T-helper 1 cell treated with Interleukin-12 subunit alpha and Interleukin-12 subunit beta and Interleukin-4 antibody, amounts not matched to agents 30 ng/mL and 1 ng/mL, for 36 hours (primary cell): ENCODE measurements around the gene SH3YL1. TPM values are rescaled to one million over a fixed set of nuclear protein-coding genes. Genes with fewer than 3 reads are reported as not detected.

Experiments used
- intact Hi-C: fragments of 100-400 bp; cut with micrococcal nuclease; formaldehyde crosslinking; loops from one replicate; pipeline ENCODE4 v1.15.1; 2024
- total RNA-seq: library from RNA; stranded (reverse); gene quantifications from 2 replicates; pipeline ENCODE4 v1.2.3, GENCODE V29; 2022

Gene SH3YL1
- total RNA-seq, 1 donor from 2014 or later = 12.9 TPM

GRCh38 chr2:282371-283263 is 18.8 kb upstream of the SH3YL1 start:
- intact Hi-C loops = no loop called here

- intact Hi-C loops = no loop called here
Measured at GRCh38 chr2:281381-281780, 17.5 kb upstream of the SH3YL1 start.

- intact Hi-C loops = no loop called here
Measured at GRCh38 chr2:280650-281110, 16.8 kb upstream of the SH3YL1 start.

DNA sequence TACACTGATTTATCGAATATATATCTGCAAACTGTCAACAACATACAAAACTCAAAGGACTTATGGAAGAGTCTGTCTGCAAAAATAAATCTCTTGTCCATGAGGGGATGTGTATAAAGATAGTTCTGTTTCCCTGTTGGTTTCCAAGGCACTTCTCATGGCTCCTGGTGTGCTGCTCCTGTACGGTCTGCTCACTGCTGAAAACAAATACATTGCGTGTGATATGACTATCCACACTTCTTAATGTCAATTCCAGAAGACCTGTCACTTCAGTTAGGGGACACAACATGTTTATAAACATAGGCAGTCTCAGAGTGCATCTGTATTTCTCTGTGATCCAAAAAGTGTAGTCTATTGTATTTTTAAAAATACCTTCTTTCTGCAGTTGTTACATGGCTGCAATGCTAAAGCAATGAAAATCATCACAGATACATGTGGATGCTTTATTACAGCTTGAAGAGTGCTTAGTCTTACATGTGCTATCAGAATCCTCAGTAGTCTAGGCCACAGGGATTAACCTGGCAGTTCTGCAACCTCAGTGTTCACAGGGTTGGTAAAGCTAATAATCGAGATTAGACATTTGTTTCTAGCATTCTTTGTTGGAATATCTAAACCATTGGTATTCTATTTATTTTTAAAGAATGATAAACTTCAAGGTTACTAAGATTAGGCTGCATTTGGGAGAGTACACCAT is 16.3 kb upstream of the SH3YL1 start:
- intact Hi-C loops = no loop called here

GRCh38 chr2:279366-279765 is 15.5 kb upstream of the SH3YL1 start:
- intact Hi-C loops = no loop called here

- intact Hi-C loops = no loop called here
Measured at GRCh38 chr2:278927-279320, 15.1 kb upstream of the SH3YL1 start.

DNA sequence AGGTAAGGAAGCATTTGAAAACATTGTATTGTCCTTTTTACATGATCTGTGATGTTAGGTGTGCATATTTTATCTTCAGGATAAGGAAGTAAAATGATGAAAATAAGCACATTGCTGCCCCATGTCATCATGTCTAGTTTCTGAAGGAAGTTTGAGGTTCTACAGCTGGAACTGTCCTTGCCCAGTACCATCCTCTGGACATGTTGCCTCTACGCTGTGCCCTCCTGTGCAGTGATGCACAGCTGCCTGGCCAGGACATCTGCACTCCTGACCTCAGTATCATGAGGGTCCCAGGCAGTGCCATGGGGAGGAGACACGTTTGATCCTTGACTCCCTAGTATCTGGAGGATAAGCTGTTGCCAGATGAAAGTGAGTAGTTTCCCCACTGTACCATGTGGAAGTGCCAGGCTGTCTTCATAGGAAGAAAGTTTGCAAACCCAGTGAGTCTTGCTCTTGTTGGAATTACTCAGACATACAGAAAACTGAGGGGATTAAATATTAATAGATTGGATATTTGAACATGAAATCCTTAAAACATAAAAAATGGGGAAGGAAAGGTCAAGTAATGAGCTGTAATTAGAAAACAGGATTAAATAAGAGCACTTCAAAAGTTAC is 14.6 kb upstream of the SH3YL1 start:
- intact Hi-C loops = no loop called here

- intact Hi-C loops = no loop called here
Measured at GRCh38 chr2:275466-275865, 11.6 kb upstream of the SH3YL1 start.

GRCh38 chr2:274503-274902 is 10.7 kb upstream of the SH3YL1 start:
- intact Hi-C loops = no loop called here

- intact Hi-C loops = no loop called here
Measured at GRCh38 chr2:273333-273732, 9.5 kb upstream of the SH3YL1 start.

- intact Hi-C loops = no loop called here
Measured at GRCh38 chr2:271917-272316, 8.1 kb upstream of the SH3YL1 start.

- intact Hi-C loops = no loop called here
Measured at GRCh38 chr2:270861-271260, 7.0 kb upstream of the SH3YL1 start.

DNA sequence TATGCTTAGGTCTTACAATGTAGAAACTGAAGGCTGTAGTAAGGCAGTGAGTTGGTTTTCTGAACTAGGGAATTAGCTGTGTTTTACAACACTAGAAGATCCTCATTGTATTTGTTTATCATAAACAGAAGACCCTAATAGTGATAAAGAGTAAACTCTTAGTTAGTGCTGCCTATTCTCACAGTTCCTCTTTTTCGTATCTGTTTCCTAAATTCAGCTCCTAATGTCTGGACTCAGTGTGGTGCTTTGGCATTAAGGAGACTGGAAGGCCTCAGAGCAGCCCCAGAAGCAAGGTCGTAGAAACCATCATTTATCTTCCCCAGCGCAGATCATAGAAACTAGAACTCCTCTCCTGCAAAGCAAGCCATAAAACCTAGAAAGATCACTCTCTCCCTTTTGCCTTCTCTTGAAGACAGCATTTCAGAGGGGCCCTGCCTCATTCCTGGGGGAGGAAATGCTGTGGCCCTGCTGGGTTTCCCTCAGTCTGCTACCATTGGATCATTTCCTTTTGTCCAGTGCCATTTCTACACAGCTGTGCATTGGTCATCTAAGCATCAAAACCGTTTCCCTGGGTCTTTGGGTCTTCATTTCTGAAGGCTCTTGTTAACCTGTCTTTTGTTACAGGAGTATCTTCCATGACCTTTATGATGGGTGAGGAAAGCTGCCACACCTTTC is 5.7 kb upstream of the SH3YL1 start:
- intact Hi-C loops = no loop called here

DNA sequence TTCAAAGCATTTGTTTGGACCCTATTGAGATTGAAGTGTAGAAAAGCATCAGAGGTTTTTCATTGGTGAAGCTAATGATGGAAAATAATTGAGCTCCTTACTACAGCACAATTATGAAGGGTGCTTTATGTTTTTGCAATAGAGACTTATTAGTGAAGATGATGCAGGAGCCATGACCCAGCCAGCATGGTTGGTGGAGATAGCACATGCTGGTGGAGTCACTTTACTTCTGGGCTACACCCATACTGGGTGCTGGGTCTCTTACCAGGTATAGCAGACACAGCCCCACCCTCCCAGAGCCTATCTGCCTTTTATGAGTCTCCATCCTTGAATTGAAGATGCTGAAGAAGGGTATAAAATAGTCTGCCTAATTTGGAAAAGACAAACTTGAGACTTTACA is 4.5 kb upstream of the SH3YL1 start:
- intact Hi-C loops = no loop called here

- intact Hi-C loops = loop anchor here (1.0 to 2.0 kb wide), 7 partner anchors 18 to 413 kb away; partner anchors contain the start of gene TMEM18
Measured at GRCh38 chr2:264493-265468, 949 bp upstream of the SH3YL1 start, which contains the start of gene ACP1. ACP1 (plus strand) TSS chr2:264947; CDS start chr2:264965, 18 bp downstream.

- intact Hi-C loops = no loop called here
Measured at GRCh38 chr2:263022-263738, 652 bp downstream of the SH3YL1 start.

- intact Hi-C loops = no loop called here
Measured at GRCh38 chr2:262117-262516, 1.7 kb downstream of the SH3YL1 start.

DNA sequence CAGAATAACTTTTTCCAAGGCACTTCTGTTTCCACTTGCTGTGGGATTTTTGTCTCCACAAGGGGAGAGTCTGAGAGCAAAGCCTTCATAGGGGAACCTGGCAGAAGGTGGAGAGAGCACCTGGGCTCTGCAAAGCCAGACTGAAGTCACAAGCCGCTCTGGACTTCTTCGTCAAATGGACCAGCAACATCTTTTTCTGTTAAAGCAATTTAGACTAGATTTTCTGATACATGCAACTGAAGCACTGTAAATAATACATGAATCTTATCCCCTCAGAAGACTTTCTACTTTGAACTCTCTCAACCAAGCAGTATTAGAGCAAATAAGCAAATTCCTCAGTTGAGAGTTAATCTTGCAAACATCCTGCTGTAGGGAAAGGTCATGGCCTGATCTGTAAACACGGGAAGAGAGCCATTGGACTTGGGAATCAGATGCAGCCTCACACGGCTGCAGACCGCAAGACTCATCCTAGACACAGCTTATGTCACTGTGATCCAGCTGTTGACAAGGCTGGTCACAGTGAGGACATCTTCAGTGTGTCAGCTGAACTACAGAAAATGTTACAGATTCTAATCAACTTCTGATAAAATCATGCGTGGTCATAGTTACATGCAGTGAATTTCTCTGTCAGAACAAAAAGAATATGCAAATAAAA is 3.2 kb downstream of the SH3YL1 start:
- intact Hi-C loops = no loop called here

GRCh38 chr2:259789-260331 is 4.0 kb downstream of the SH3YL1 start:
- intact Hi-C loops = no loop called here
